SU-DHL-6 (cell line): Measurements from ENCODE around the gene CHFR.
"Not testable (repeated sequence)": the region's sequence is repeated elsewhere in the genome, so short reads cannot be mapped to it uniquely, and the experiment has no call there.

Experiments used
- H2AFZ ChIP-seq: fragments of 200-600 bp; sonication (generic); 2 replicates; pipeline ENCODE4 v1.6.1; 2014; ENCODE audit warnings: low read depth, mild to moderate bottlenecking, moderate library complexity, mixed read lengths, antibody characterized with exemption, low read length; ENCODE audit not compliant: severe bottlenecking
- H3F3A ChIP-seq: fragments of 200-600 bp; shearing (Covaris generic); 2 replicates; pipeline ENCODE4 v1.6.0; 2016; ENCODE audit warnings: antibody characterized with exemption, mild to moderate bottlenecking; ENCODE audit not compliant: insufficient read depth
- H3K27ac ChIP-seq: fragments of 200-600 bp; sonication (generic); 2 replicates; pipeline ENCODE4 v1.5.1; 2016; ENCODE audit warnings: low read depth, mild to moderate bottlenecking, low read length, moderate library complexity, mixed read lengths
- H3K27me3 ChIP-seq: fragments of 200-600 bp; sonication (generic), shearing (Covaris generic); 2 replicates; pipeline ENCODE4 v1.6.0; 2014; ENCODE audit warnings: mild to moderate bottlenecking, low read length
- H3K36me3 ChIP-seq: fragments of 200-600 bp; sonication (generic); 2 replicates; pipeline ENCODE4 v1.6.1; 2014; ENCODE audit warnings: mild to moderate bottlenecking, low read length, mixed read lengths
- H3K4me2 ChIP-seq: fragments of 300-600, 200-600 bp; shearing (Covaris generic), sonication (generic); 2 replicates; pipeline ENCODE4 v1.6.0; 2014; ENCODE audit warnings: low read length, low read depth, mild to moderate bottlenecking; ENCODE audit not compliant: poor library complexity, severe bottlenecking
- H3K4me3 ChIP-seq: fragments of 200-600 bp; sonication (generic); 2 replicates; pipeline ENCODE4 v1.5.1; 2014; ENCODE audit warnings: antibody characterized with exemption, low read length, mild to moderate bottlenecking, mixed read lengths; ENCODE audit not compliant: insufficient read depth, poor library complexity, severe bottlenecking
- H3K79me2 ChIP-seq: fragments of 200-600 bp; sonication (generic); 2 replicates; pipeline ENCODE4 v1.6.1; 2014; ENCODE audit warnings: mild to moderate bottlenecking, low read length, moderate library complexity; ENCODE audit not compliant: insufficient read depth
- H3K9ac ChIP-seq: fragments of 200-600 bp; sonication (generic); 2 replicates; pipeline ENCODE4 v1.7.0; 2014; ENCODE audit warnings: mild to moderate bottlenecking, low read length
- H3K9me2 ChIP-seq: fragments of 200-600 bp; sonication (generic); replicated peaks from 2 replicates; pipeline ENCODE4 v1.6.1; 2014; ENCODE audit warnings: low read length; ENCODE audit not compliant: insufficient read depth
- H3K9me3 ChIP-seq: fragments of 200-600 bp; sonication (generic); 2 replicates; pipeline ENCODE4 v1.6.1; 2014; ENCODE audit warnings: low read length, mixed read lengths; ENCODE audit not compliant: insufficient read depth
- H4K20me1 ChIP-seq: fragments of 200-600 bp; sonication (generic); 2 replicates; pipeline ENCODE4 v1.6.1; 2014; ENCODE audit warnings: low read depth, mild to moderate bottlenecking, antibody characterized with exemption, low read length, moderate library complexity, mixed read lengths
- EZH2phosphoT487 ChIP-seq: fragments of 200-600 bp; sonication (generic), shearing (Covaris generic); conservative IDR thresholded peaks from 2 replicates; pipeline ENCODE4 v1.6.1; 2018; ENCODE audit warnings: mild to moderate bottlenecking, antibody characterized with exemption, low read length, moderate library complexity, mixed read lengths
- TF ChIP-seq, protein P1 (sequence below): fragments of 200-600 bp; sonication (generic); IDR thresholded peaks from one replicate; pipeline ENCODE4 v1.5.1; 2017; ENCODE audit warnings: antibody characterized with exemption, mild to moderate bottlenecking, low read length, moderate library complexity; ENCODE audit not compliant: insufficient read depth, poor library complexity, severe bottlenecking

The CHFR gene

DNA sequence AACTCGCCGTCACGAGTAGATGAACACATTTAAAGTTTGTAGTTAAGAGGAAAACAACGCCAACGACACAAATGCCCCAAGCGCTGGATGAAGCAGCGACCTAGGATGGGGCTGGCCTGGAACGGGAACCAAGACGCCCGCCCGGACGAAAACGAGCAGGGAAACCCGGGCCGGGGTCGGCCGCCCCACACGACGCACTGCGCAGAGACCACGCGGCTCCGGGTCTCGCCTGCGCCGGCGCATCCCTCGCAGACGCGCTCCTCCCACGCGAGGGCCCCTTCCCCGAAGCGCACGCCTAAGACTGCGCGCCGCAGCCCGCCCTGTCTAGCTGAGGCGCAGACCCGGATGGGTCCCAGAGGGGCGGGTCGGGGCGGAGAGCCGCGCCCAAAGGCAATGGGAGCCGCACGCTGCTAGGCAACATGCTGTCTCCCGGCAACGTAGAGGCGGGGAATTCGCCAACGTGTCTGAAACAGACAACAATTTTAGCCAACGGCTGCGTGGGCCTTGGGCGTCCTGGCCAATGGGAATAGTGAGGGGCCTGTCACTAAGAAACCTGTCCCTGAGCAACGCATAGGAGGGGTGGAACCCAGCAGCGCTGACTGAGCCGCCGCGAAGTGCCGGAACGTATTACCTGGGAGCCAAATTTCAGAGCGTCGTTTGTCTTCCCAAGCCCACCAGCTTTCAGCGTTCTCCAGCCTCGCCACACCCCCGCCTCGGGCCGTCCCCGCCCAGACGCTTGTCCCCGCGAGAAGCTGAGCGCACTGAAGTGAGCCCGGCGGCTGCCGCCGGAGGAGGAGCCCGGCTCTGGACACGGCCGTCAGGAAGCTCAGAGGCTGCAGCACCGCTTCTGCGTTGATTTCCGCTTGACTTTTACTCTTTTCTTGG lies 21.0 kb upstream of the CHFR start:
- Histone ChIP-seq H3K79me2 (no peaks in the 10 kb centered on the region), H3K4me2 (no peak overlapping the region), H3K27me3 (no peaks in the 10 kb centered on the region), H3K36me3 (no peaks in the 10 kb centered on the region), H3F3A (no peaks in the 10 kb centered on the region), H4K20me1 (no peaks in the 10 kb centered on the region), H3K9me3 (peaks cover 6% of the 10 kb centered on the region; the same call in 1 of the 2 replicates), H3K27ac (no peak overlapping the region), H3K4me3 (no peak overlapping the region), H2AFZ (no peak overlapping the region), H3K9ac (no peak overlapping the region), H3K9me2 (no peaks in the 10 kb centered on the region)
- TF ChIP-seq, protein P1, sequence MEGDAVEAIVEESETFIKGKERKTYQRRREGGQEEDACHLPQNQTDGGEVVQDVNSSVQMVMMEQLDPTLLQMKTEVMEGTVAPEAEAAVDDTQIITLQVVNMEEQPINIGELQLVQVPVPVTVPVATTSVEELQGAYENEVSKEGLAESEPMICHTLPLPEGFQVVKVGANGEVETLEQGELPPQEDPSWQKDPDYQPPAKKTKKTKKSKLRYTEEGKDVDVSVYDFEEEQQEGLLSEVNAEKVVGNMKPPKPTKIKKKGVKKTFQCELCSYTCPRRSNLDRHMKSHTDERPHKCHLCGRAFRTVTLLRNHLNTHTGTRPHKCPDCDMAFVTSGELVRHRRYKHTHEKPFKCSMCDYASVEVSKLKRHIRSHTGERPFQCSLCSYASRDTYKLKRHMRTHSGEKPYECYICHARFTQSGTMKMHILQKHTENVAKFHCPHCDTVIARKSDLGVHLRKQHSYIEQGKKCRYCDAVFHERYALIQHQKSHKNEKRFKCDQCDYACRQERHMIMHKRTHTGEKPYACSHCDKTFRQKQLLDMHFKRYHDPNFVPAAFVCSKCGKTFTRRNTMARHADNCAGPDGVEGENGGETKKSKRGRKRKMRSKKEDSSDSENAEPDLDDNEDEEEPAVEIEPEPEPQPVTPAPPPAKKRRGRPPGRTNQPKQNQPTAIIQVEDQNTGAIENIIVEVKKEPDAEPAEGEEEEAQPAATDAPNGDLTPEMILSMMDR, result no peak
- no peak for TF ChIP-seq EZH2phosphoT487

DNA sequence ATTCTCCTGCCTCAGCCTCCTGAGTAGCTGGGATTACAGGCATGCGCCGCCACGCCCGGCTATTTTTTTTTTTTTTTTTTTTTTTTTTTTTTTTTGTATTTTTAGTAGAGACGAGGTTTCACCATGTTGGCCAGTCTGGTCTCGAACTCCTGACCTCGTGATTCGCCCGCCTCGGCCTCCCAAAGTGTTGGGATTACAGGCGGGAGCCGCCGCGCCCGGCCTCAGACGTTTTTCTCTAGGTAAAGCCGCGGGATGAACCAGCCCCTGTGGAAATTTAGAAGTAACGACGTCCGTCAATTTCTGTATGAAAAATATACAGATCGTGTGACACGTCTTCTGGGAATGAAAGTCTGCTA lies 20.4 kb upstream of the CHFR start:
- H3K4me2 ChIP-seq, H3K79me2 ChIP-seq, H3K9me3 ChIP-seq, H3K9me2 ChIP-seq, H3K36me3 ChIP-seq, H3F3A ChIP-seq, H3K27me3 ChIP-seq, H3K4me3 ChIP-seq, H2AFZ ChIP-seq, H3K27ac ChIP-seq, H4K20me1 ChIP-seq, H3K9ac ChIP-seq: not testable (repeated sequence)

DNA sequence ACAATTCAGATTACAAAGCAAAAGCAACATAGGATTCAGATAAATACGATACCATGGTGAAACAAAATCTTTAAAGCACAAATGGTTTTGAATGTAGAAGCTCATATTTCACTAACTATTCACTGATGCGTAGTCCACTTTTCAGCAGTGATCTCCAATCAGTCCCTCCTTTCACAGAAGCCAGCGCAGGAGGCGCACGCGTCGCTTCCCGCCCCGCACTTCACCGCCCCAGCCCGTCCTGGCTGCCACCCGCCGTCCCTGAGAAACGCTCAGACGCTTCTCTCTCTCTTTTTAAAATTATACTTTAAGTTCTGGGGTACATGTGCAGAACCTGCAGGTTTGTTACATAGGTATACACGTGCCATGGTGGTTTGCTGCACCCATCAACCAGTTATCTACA lies 19.8 kb upstream of the CHFR start:
- Histone ChIP-seq H3K79me2 (no peaks in the 10 kb centered on the region), H3K27ac (no peak overlapping the region), H3K9me3 (peaks cover 6% of the 10 kb centered on the region; the same call in 1 of the 2 replicates), H3K9me2 (no peaks in the 10 kb centered on the region), H2AFZ (no peak overlapping the region), H3F3A (no peaks in the 10 kb centered on the region), H3K27me3 (no peaks in the 10 kb centered on the region), H3K4me2 (no peak overlapping the region), H3K4me3 (no peak overlapping the region), H4K20me1 (no peaks in the 10 kb centered on the region), H3K9ac (no peak overlapping the region), H3K36me3 (no peaks in the 10 kb centered on the region)
- no peak for TF ChIP-seq EZH2phosphoT487
- TF ChIP-seq, protein P1, result no peak

DNA sequence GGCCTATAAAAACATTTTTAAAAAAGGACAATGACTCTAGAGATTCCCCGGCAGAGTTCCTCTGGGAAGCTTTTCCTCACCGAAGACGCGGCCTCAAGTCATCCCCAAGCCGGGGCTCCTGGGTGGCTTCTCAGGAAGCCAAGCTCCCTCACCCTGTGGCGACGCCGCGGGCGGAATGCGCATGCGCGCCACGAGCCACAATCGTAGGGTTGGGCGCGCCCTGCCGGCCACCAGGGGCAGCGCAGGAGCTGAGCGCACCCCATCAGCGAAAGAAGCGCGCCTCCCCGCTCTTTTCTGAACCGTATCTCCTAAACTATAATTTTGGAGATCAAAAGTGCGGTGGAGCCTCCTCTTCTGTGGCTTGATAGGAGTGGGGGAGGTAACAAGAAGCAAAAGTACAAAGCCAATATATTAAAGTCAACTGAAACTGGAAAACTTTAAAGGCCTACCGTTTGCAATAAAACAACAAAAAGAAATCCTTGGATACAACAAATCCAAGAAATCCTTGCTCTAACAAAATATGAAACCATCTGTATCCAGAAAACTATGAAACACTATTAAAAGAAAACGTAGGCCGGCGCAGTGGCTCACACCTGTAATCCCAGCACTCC lies 17.4 kb upstream of the CHFR start:
- Histone ChIP-seq H3K4me2 (no peak overlapping the region), H4K20me1 (no peaks in the 10 kb centered on the region), H2AFZ (no peak overlapping the region), H3F3A (no peaks in the 10 kb centered on the region), H3K9me2 (no peaks in the 10 kb centered on the region), H3K9me3 (no peaks in the 10 kb centered on the region; the same call in 1 of the 2 replicates), H3K9ac (no peak overlapping the region), H3K36me3 (no peaks in the 10 kb centered on the region), H3K4me3 (no peak overlapping the region), H3K27me3 (no peaks in the 10 kb centered on the region), H3K27ac (no peak overlapping the region), H3K79me2 (no peaks in the 10 kb centered on the region)
- TF ChIP-seq, protein P1, result peak; percentile 49
- TF ChIP-seq EZH2phosphoT487, result no peak
